Stimulated activated CD4-positive, alpha-beta T cell treated with anti-CD3 and anti-CD28 coated beads, Interleukin-12 subunit alpha, Interleukin-12 subunit beta, amount 100 ng/mL, for 24 hours (primary cell): ENCODE results near the gene CSNK1D.
"Not testable (repeated sequence)": the region's sequence is repeated elsewhere in the genome, so short reads cannot be mapped to it uniquely, and the experiment has no call there.

Source experiments
- DNase-seq, 2 experiments: peaks; one replicate each; pipeline ENCODE4 v3.0.0-alpha.2; 2020; ENCODE audit warnings: low read depth in 2 of 2

The CSNK1D gene

GRCh38 chr17:82193050-82193449 is 80.5 kb downstream of the CSNK1D start:
- DNase-seq: not testable (repeated sequence)
